Inflammatory macrophage treated with lipopolysaccharide for 1 hour (primary cell): ENCODE results near the gene NKAPL.
A peak's percentile ranks its signal among the peaks of the same experiment; 100 is the strongest.

Experiments used
- DNase-seq, 2 donors: peaks; one replicate each; pipeline ENCODE4 v3.0.0-alpha.2; 2020 to 2022

The NKAPL gene

DNA sequence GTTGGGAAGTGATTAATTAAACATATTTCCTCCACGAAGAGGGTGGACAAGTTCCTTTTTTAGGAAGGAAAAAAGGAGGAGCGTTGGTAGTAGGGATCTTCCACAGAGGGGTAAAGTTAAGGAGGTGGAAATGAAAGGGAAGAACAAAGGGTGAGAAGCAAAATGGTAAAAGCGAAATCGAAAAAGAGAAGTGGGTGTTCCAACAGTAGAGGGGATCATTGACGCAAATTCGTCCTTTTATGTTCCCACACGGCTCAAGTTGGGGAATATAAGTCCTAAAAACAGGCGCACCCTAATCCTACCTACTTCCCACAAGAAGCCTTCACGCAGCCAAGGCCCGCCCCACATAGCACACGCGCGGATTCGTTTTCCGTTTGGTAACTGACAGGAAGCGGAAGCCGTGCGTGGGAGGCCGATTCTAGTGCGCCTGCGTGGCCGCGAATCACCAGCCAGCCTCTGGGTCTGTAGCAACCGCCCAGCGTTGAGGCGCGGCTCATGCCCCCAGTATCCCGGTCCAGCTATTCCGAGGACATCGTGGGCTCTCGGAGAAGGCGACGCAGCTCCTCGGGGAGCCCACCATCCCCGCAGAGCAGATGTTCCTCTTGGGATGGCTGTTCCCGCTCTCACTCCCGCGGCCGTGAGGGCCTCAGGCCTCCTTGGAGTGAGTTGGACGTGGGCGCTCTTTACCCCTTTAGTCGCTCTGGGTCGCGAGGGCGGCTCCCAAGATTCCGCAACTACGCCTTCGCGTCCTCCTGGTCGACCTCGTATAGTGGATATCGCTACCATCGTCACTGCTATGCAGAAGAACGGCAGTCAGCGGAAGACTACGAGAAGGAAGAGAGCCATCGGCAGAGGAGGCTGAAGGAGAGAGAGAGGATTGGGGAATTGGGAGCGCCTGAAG is at the start of gene NKAPL:
TSS of gene NKAPL (plus strand) at position 421 of the 901 bp plus-strand sequence. CDS start at position 496, 75 bp downstream.
- peak; percentile 79 to 94 for DNase-seq

DNA sequence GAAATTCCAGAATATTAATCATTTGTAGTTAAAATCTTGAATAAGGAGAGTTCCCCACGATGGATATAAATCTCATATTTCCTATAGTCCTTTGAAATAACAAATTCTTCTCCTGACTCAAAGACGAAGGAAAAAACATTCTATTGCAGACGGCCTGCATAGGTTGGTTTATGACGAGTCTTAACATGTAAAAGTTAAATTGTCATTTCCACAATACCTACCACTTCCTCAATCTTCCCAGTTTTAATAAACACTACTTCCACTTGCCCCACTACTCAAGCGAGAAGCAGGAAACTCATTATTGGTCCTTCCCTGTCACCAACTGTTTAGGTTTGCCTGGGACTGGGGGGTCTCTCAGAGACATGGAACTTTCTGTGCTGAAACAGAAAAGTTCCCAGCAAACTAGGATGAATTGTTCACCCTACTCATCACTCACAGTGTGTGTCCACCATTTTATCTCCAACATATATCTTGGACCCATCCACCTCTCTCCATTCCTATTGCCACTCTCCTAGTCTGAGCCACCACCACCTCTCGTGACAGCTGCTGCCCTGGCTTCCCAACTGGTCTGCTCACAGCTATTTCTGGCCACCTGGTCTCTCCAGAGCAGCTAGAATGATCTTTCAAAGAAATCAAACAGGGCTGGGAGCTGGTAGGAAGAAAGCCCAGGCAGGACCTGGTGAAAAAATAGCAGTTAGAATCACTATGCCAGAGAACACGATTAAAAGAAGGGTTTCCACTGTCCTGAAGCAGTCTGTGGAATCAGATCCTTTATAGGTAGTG is 49.2 kb upstream of the NKAPL start:
- DNase-seq: no peak

DNA sequence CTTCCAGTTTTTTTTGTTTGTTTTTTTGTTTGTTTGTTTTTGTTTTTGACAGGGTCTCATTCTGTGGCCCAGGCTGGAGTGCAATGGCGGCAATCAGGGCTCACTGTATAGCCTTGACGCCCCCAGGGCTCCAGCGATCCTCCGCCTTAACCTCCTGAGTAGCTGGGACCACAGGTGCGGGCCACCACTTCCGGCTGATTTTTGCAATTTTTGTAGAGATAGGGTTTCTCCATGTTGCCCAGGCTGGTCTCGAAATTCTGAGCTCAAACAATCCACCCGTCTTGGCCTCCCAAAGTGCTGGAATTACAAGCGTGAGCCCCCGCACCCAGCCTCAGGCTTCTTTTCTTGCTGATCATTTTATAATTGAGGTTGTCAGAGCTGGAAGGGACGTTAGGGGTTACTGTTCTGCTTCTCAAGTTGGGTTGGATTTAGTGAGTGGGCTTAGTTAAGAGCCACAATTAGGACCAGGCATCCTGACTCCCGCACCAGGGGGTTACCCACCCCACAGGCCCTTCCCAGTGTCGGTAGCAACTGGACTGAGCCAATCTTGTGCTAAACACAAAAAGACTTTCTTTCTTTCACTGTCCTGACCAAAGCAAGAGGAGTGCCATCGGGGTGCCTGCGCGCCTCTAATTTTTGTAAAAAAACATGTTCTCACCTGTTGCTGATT is 47.1 kb upstream of the NKAPL start:
- no peak for DNase-seq

DNA sequence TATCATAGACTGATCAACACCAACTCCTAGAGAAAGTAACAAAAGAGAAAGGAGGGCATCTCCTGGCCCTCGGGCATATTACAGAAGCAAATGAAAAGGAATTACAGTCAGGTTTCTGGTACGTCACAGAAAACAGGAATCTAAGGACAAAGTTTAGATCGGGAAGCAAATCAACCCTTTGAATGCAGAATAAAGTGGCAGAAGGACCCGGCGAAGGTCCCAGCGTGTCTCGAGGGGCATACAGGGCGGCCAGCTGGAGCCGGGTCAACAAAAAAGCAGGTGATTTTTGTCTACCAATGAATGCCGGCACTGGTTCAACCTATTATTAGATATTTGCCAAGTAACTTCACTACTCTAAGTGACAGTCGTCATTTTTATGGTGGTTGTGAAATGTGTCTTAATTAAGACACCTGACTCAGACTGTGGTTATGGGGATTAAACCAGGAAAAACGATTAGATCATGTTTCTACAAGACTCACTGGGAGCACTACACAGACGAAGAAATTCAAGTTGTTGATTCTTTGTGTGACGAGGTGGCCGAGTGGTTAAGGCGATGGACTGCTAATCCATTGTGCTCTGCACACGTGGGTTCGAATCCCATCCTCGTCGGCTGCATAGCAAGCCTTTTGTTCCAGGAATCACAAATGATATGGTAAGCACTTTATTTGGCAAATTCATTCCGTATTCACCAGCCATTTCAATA is 46.4 kb upstream of the NKAPL start:
- peak; percentile 76 to 77 for DNase-seq

DNA sequence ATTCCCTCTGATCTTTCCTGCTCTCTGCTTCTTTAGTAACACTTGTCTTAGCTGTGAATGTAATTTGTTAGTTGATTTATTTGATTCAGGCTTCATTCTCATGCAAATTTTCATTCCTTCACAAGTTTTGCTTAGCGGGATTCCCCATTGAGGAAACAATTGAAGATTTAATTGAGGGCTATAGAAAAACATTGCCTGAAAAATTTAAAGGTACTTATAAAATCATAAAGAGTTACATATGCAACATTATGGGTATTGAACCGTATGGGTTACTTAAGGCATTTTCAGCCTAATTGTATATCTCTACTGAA is 45.9 kb upstream of the NKAPL start:
- DNase-seq: no peak

DNA sequence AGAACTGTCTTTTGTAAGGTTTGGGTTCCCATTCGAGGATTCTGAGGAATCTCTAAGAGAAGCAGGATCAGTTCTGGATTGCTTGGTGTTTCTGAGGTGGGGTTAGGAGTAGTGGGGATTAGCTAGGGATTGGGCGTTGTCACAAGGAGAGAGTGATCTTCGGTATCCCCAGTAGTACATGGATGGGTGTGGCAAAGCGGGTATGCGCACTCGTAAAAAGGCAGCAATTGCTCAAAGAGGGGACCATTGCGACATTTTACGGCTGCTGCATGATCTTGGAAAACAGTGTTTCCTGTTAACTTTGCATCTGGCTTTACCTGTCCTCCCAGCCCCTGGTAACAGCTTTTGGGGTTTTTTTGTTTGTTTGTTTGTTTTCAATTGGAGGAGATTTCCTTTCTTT is 43.7 kb upstream of the NKAPL start:
- DNase-seq: no peak

DNA sequence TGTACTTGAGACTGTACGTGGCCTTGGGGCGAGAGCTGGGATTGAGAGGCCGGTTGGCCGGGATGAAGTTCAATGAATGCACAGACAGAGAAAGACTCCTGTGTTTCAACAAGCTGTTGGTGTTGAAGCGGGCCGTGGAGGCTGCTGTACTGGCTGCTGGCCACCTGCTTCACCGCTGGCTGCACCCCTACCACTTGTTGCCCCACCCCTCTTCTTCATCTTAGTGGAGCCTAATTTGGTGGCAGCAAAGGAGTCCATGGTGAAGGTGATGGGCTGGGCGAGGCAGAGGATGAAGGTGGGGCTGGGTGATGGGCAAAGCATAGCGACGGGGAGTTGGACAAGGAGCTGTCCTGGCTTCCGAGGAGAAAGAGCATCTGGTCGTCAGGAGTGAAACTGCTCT is 41.2 kb upstream of the NKAPL start:
- DNase-seq: no peak

DNA sequence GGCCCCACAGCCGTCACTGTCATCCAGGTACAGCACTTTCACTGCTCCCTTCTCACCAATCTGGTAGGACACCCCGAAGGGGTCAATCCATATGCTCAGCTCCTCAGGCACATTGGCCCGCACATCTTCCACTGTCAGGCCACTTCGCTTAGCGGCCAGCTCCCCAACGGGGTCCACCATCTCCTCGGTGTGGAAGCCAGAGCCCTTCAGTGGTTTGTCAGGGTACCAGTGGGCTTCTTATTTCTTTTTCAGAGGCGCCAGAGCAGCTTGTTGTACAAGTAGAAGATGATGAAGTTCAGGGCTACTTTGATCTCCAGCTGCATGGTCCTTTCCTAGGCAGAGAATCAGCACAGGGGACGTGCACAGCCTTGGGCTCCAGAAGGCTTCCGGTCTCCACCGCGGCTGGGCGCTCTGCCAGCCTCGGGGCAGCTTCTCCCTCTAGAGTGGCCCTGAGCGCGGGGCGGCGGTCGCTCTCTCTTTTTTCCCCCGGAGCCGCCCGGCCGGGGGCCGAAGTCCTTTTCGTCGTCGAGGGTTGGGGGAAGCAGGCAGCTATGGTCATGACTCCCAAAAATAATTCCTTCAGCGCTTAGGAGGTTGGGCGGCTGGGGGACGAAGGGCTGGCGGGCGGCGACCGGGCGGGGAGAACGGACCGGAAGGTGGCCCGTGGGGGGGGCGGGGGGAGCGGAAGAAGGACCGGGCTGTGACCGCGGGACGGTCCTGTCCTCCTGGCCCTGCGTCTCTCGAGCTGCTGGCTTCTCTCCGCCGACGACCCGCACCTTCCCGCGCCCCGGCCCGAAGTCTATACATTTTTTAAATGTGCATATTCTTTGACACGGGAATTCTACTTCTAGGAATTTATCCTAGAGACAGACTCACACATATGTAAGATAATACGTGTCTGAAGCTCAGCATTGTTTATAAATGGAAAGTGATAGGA is 40.5 kb upstream of the NKAPL start:
- peak; percentile 47 to 61 for DNase-seq

DNA sequence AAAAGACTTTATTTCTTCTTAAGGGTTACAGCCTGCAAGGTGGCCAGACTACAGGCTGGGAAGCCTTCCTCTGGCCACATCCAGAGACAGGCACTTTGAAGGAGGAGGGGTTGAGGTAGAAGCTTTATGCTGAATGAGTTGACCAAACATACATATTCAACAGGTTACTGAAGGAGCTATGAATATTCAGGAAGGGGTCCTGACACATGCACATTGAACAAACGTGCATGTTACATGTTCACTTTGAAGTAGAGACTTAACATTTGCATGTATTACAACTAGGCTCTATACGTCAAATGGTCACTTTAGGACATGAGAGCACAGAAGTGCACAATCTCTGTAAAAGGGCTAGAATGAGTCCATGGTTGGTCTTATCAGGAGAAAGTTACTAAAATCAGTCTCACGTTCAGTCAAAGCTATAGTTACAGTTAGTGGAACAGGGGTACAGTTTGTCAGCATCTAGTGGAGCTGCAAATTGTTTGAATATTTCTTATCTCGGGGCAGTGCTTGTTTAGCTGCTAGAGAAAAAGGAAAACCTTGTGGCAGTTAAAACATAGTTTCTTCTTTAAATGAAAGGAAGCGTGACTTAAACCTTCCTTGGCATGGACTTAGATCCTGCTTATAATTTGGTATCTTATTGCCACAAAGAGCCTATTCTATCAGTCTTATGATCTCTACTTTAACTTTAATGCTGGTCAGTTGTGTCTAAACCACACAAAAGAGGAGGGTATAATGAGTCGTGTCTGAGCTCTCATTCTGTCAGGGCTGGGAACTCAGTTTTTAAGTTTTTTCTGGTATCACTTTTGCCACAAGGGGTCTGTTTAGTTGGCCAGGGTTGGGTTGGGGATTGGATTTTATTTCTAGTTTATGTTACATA is 38.6 kb upstream of the NKAPL start:
- DNase-seq: no peak

DNA sequence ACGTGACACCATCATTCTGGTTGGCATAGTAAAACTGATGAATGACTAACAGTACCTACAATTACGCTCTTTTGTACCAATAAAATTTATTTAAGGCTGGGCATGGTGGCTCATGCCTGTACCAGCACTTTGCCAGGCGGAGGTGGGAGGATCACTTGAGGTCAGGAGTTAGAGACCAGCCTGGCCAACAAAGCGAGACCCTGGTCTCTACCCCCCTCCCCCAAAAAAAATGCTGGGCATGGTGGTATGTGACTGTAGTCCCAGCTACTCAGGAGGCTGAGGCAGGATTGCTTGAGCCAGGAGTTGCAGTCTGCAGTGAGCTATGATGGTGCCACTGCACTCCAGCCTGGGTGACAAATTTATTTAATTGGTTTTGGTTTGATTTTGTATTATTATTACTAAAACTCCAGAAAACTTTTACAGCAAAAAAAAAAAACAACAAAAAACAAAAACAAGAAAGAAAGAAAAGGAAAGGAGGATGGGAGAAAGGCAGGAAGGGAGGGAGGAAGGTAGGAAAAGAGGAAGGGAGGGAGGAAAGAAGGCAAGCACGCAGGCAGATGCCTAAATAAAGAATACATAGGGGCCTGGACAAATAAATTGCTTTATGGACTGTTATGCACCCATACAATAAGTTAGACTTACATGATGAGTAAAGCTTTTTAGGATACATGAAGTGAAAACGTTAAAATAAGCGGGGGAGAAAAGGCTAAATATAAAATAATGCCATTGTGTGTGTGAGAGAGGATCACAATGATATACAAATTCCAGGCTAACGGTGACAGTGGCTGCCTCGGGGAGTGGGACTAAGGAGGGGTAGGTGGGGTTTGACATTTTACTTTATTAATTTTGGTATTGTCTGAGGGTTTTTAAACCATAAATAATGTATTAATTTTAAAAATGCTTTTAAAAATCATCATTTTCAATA is 34.7 kb upstream of the NKAPL start:
- DNase-seq: no peak

DNA sequence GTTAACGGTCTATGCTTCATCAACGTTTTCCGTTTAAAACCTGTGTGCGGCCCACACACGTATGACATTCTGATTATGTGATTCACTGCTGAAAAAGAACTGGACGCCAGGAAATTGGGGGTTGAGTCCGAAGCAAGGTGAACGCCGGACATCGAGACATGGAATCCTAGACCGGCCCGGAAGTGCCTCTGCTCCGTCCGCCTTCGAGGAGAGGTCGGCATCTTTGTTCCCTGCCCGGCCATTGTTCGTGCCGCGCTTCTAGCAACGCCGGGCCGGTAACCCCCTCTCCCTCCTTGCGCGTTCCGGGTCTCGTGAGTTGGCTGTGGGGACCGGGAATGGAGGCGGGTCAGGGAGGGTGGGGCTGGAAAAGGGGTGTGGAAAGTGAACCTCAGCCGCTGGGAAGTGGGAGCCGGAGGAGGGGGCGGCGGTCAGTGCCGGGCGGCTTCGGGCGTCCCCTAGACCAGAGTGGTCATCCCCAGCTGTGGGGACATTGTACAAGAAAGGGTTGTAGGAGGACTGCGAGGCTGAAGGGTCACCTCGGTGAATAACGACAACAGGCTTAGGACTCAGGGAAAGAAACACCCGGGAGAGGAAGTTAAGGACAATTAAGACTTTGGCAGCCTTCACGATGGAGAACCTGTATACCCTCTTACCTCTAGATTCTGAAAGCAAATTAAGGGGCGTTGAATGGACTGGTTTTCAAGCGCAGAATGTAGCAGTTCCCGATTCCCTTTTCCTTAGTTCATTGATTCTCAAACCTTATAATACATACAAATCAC is 33.9 kb upstream of the NKAPL start, which contains the start of gene ZSCAN9:
TSS of gene ZSCAN9 (plus strand) at position 220 of the 779 bp plus-strand sequence. CDS start 1,810 bp downstream, outside the sequence.
- peak; percentile 69 to 77 for DNase-seq

DNA sequence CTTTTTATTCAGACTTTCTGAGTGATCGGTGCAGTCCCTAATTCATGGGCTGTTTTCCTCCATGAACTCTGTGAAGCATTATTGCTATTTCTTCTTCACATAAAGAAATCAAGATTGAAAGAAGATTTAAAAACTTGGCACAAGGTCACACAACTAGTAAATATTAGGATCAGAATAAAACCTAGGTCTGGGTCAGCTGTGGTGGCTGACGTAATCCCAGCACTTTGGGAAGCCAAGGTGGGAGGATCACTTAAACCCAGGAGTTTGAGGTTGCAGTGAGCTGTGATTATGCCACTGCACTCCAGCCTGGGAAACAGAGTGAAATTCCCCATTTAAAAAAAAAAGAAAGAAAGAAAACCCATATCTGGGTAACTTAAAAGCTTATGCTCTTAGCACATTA is 32.6 kb upstream of the NKAPL start:
- DNase-seq: no peak

DNA sequence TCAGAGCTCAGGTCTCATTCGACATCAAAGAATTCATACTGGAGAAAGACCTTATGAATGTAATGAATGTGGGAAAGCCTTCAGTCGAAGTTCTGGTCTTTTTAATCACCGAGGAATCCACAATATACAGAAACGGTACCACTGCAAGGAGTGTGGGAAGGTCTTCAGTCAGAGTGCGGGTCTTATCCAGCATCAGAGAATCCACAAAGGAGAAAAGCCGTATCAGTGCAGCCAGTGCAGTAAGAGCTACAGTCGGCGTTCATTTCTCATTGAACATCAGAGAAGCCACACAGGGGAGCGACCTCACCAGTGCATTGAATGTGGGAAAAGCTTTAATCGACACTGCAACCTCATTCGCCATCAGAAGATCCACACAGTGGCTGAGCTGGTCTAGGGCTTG is 26.3 kb upstream of the NKAPL start:
- no peak for DNase-seq

DNA sequence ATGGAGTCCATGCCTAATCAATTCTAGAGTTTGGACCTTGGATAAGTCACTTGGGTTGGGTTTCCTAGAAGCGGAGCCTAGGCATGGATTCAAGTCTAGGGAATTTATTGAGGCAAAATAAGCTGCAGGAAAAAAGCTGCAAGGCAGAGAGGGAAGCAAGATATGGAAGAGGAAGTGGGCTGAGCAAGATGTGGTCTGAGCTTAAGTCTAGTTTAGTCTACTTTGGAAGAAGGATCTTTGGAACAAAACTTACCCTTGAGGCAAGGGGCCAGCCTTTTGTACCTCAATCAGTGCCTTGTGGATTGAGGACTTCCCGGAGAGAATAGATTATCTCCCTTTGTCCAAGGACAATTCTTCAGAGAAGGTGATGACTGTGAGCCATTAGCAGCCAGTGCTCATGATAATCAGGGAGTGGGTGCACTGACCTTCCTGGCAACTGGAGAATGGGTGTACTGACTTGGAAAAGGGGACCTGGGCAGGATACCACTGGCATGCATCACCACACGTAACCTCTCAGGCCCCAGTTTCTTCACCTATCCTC is 23.1 kb upstream of the NKAPL start:
- no peak for DNase-seq

DNA sequence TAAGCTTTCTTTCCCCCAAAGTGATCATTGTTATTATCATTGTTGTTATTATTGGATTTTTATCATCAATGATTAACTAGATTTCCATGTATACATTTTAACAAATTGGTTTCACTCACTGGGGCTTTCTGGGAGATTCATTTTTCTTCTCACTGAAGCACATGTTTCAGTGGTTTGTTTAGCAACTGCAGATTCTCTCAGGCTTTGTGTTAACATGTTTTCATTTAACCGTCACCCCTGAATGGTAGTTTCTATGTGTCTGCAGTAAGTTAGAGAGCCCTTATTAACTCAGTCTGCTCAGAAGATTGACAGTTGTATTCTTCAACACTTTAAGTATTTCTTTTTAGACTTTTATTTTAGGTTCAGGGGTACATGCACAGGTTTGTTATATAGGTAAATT is 19.5 kb upstream of the NKAPL start:
- DNase-seq: no peak

DNA sequence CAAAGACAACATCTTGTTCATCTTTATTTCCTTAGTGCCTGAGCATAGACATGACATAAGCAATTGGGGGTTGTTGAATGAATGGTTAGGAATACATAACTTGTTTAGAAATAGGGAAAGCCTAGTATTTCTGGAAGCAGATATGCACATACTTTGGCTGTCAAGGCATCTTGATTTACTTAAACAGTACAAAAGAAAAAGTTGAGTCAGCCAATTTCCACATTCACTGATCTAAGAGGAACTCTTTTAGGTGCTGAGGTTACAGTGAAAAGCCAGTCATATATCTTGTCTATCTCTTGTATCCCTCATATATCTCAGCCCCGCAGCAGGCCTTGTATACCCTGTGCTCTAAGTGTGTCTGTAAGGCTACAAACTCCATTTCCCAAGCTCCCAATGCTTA is 18.6 kb upstream of the NKAPL start:
- no peak for DNase-seq

DNA sequence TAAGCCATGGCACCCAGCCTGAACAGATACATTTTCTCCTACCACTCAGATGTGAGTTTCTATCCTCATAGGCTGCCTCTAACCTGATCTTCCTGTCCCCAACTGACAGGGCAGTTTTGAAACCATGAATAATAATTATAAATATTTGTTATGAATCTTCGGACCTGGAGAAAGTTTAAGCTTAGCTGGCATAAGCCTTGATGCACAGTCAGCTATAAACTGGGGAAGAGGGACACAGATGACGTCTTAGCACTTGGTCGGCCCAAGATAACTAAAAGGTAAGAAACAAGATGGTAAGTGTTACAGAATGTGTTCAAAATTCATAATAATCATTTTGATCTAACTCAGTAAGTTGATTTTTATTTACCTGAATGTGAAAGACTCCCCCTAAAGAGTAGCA is 15.2 kb upstream of the NKAPL start:
- DNase-seq: no peak

DNA sequence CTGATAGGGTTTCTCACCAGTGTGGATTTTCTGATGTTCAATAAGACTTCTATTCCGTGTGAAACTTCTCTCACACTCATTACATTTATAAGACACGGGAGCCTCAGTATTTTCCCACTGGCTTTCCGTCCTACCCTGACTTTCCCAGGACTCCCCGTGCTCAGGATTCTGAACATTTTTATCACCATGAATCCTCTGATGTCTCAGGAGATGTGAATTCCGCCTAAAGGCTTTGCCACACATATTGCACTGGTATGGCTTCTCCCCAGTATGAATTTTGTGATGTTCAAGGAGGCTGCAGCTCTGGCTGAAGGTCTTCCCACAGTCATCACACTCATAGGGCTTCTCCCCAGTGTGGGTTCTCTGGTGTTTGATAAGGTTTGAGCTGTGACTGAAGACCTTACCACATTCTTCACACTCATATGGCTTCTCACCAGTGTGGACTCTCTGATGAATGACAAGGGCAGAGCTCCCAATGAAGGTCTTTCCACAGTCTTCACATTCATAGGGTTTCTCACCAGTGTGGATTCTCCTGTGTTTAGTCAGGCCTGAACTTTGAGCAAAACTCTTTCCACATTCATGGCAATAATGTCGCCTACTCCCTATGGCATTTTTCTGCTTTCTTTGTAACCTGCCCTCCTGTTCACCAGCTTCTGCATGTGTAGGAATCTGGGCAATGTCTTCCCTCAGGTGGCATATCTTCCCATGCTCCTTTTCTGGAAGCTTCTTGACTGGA is 13.7 kb upstream of the NKAPL start:
- no peak for DNase-seq
